Measurements from ENCODE around the gene DBI.

GRCh38 chr2:119366161-119366648 lies 572 bp upstream of the DBI start:
- TF ChIP-seq CTCF (conservative IDR thresholded peaks at IDR 0.05; ENCODE audit: low read depth, low read length) = no peak
- TF ChIP-seq EZH2 (IDR thresholded peaks at IDR 0.05; ENCODE audit: low read length, unreplicated experiment) = no peak

Measured in PC-3 (cell line).